ENCODE data around the gene HIVEP1. TPM values are rescaled to one million over a fixed set of nuclear protein-coding genes. Genes with fewer than 3 reads are reported as not detected.

The HIVEP1 gene
- total RNA-seq, 4 donors from 2014 or later, result 15.2 to 26.9 (median 17.6) TPM

DNA sequence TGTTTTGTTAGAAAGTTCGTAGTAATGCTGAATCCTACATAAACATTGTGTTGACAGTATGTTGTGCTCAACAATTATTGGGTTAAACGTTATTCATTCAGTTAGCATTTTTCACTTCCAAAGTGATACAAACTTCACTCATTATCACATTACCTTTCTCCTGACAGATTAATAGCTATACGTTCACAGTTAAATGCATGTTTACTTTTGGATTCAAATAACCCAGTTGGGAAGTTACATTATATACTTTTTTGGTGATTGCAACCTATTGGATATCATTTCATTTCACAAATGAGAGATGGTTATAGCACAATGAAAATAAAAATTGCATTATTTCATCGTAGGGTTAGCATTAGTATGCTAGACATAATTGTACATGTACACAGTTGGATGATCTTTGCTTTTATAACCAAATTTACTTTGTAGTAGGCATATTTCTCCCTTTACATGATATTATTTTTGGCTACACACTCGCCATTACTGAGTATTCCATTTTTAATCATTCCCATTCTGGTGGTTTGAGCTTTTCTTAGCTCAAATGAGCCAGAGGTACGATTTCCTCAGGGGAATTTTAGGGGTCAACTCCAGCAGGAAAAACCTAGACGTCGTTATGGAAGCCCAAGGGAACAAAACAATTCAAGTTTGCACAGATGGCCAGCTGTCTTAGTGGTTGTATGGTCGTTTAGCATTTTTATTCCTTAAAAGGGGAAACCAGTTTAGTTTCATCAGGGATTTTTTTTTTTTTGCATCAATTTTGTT is 2.1 kb upstream of the HIVEP1 start:
- 4% methylated on average over 9 of the region's 9 CpGs for WGBS, 2 donors (ENCODE audit: low coverage in 1 of 2)
- H3K9me3 ChIP-seq, result no peaks in the 10 kb centered on the region
- no peak for ATAC-seq

DNA sequence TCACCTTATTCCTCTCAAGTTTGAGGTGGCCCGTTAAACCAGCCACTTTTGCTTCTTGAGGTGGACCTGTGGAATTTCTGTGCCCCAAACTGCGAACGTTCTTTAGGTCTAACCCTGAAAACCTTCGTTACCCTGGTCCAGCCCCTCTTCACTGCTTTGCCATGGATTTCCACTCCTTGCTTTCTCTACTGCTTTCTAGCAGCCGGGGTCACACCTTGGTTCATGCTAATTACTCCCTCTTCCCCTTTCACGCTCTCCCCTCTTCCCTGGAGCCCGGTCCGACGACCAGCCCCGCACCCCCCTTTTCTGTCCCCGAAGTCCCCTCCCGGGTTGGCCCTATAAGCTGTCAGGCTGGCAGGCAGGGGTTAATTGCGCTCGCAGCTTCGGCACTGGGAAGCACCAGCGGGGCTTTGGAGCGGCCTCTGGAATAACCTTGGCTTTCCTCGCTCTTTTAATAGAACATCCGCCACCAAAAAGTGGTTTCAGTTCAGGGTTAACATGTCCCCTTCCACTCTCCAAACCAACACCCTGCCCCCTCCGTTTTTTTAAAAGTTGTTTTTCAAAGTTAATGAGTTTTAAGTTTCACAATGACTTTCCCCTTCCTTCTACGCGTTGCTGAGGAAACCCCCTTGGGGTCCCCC is 1.4 kb upstream of the HIVEP1 start:
- WGBS, 2 donors (ENCODE audit: low coverage in 1 of 2), result 0 to 1% methylated on average over 10 to 20 of the region's 22 CpGs
- H3K4me3 ChIP-seq, result peak overlapping the region; percentile 89
- TF ChIP-seq POLR2A (IDR thresholded peaks at IDR 0.05) (no peak), EP300 (IDR thresholded peaks at IDR 0.05) (no peak), POLR2AphosphoS5 (IDR thresholded peaks at IDR 0.05) (no peak)
- TF ChIP-seq, protein P1, sequence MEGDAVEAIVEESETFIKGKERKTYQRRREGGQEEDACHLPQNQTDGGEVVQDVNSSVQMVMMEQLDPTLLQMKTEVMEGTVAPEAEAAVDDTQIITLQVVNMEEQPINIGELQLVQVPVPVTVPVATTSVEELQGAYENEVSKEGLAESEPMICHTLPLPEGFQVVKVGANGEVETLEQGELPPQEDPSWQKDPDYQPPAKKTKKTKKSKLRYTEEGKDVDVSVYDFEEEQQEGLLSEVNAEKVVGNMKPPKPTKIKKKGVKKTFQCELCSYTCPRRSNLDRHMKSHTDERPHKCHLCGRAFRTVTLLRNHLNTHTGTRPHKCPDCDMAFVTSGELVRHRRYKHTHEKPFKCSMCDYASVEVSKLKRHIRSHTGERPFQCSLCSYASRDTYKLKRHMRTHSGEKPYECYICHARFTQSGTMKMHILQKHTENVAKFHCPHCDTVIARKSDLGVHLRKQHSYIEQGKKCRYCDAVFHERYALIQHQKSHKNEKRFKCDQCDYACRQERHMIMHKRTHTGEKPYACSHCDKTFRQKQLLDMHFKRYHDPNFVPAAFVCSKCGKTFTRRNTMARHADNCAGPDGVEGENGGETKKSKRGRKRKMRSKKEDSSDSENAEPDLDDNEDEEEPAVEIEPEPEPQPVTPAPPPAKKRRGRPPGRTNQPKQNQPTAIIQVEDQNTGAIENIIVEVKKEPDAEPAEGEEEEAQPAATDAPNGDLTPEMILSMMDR (IDR thresholded peaks at IDR 0.05), result no peak
- H3K9me3 ChIP-seq, result no peaks in the 10 kb centered on the region
- H3K4me1 ChIP-seq, result peaks cover 0 to 43% (median 12%) of the 10 kb centered on the region in 3 donors
- peak; percentile 14 for ATAC-seq
- H3K27ac ChIP-seq, result peak overlapping the region; percentile 93 to 100 (median 98)
- H3K36me3 ChIP-seq, result peaks cover 0 to 4% of the 10 kb centered on the region in 2 donors
- no peaks in the 10 kb centered on the region for H3K27me3 ChIP-seq

More for the DNA sequence above, 2.1 kb upstream of the HIVEP1 start:
- H3K4me1 ChIP-seq, result peaks cover 0 to 42% (median 12%) of the 10 kb centered on the region in 3 donors
- TF ChIP-seq, protein P1 (IDR thresholded peaks at IDR 0.05), result no peak
- TF ChIP-seq POLR2AphosphoS5 (IDR thresholded peaks at IDR 0.05) (no peak), POLR2A (IDR thresholded peaks at IDR 0.05) (no peak), EP300 (IDR thresholded peaks at IDR 0.05) (no peak)
- H3K36me3 ChIP-seq, result no peaks in the 10 kb centered on the region
- peak overlapping the region; percentile 89 for H3K4me3 ChIP-seq
- H3K27ac ChIP-seq, result peak overlapping the region; percentile 93 to 100 (median 98)
- no peaks in the 10 kb centered on the region for H3K27me3 ChIP-seq

DNA sequence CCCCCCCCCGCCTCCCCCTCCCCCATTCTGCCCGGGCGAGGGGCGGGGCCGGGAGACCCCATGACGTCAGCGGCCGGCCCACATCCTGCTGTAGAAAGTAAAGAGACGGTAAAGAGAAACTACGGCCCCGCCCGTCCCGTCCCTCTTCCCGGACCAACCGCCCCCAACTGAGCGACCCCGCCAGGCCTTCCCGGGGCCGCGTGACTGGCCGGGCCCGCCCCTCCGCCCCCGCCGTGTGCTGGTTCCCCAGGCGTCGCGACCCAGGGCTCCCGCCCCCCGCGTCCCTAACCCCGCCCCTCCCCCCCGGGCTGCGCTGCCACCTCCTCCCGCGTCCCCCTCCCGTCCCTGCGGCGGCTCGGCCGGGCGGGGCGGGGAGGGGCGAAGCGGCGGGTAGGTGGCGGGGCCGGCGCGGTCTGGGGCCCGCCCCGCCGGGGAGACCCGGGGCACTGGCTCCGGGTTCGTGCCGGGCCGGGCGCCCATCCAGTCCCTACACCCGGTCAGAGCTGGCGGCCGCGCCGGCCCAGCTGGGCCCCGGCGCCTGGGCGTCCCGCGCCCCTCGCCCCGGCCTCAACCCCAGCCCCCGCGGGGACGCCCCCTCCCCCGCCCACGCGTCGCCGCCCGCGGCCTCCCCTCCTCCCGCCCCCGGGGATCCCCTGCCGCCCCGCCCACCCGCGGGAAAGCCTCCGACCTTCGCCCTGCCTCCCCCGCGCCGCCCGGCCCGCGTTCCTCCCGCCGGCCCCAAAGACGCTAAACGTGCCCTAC is 655 bp upstream of the HIVEP1 start:
- TF ChIP-seq POLR2A (IDR thresholded peaks at IDR 0.05) (peak; percentile 56 to 58), POLR2AphosphoS5 (IDR thresholded peaks at IDR 0.05) (peak; percentile 73)
- TF ChIP-seq, protein P1 (IDR thresholded peaks at IDR 0.05), result no peak
- Histone ChIP-seq H3K4me1 (peaks cover 0 to 43% (median 12%) of the 10 kb centered on the region in 3 donors), H3K27ac (peak overlapping the region; percentile 64 to 100 (median 94)), H3K9me3 (no peaks in the 10 kb centered on the region), H3K27me3 (no peaks in the 10 kb centered on the region), H3K36me3 (peaks cover 0 to 9% of the 10 kb centered on the region in 2 donors), H3K4me3 (peak overlapping the region; percentile 89)
- peak; percentile 92 for ATAC-seq
- WGBS, 2 donors (ENCODE audit: low coverage in 1 of 2), result no CpG with 5 or more reads among the region's 99 CpGs

DNA sequence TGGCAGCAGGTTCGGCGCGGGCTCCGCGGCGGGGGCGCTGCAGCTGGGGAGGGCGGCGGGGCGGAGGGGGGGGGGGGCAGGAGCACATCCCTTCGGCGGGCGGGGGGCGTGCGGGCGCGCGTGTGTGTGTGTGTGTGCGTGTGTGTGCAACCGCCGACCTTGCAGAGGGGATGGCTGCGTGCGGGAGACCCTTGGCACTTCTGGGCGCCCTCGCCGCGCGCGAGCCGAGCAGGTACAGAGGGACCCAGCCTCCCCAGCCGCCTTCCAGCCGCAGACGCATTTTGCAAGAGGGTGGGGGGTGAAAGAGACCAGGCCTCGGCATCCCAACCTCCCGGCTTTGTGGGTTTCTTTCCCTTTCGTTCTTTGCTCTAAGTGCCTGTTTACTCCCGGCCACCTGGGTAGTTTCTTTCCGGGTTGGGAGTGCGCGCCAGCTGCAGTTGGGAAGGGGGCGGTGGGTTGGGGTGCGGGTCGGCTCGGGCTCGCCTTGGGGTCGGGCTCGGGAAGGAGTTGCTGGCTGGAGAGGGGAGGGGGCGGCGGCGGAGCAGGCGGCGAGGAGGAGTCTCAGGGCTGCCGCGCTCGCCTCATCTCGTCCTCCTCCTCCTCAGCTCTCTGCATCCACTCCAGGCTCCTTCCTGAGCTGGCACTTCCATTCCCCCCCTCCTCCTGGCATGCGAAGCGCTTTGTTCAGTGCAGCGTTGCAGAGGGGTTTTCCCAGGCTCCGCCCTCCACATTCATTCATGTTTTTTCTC is 620 bp downstream of the HIVEP1 start:
- no peak for ATAC-seq
- WGBS, 2 donors (ENCODE audit: low coverage in 1 of 2), result 0% methylated on average over 3 to 6 of the region's 60 CpGs

More for the DNA sequence above, 620 bp downstream of the HIVEP1 start:
- Histone ChIP-seq H3K36me3 (peaks cover 0 to 22% of the 10 kb centered on the region in 2 donors), H3K27ac (peak overlapping the region; percentile 65 to 100 (median 94)), H3K4me1 (peaks cover 0 to 40% (median 12%) of the 10 kb centered on the region in 3 donors), H3K4me3 (peak overlapping the region; percentile 89), H3K9me3 (no peaks in the 10 kb centered on the region), H3K27me3 (no peaks in the 10 kb centered on the region)
- no peak for TF ChIP-seq POLR2A (IDR thresholded peaks at IDR 0.05)
- TF ChIP-seq, protein P1 (IDR thresholded peaks at IDR 0.05), result peak in 1 of 4 experiments; percentile 18
- TF ChIP-seq POLR2AphosphoS5 (IDR thresholded peaks at IDR 0.05), result peak; percentile 12
